Panc1 (cell line): ENCODE measurements around the gene EIF4E1B. TPM values are rescaled to one million over a fixed set of nuclear protein-coding genes. Genes with fewer than 3 reads are reported as not detected.

Source experiments
- ATAC-seq: fragments of 200-7000 bp; cut with Tn5 transposase; 2 replicates; pipeline ENCODE4 v1.9.1; 2020; ENCODE audit warnings: mild to moderate bottlenecking, moderate library complexity
- BruUV-seq: library from RNA; stranded (reverse); fragments of 400-500 nt; replicated peaks from 2 replicates; lab custom pipeline; 2021; lab: Mats Ljungman, UMichigan
- CTCF ChIA-PET: fragments of 300-600 bp; sonication (Branson Sonifier 250); formaldehyde crosslinking; loops from one replicate; lab custom pipeline; 2022; ENCODE audit warnings: antibody characterized with exemption; lab: Charles Lee
- POLR2A ChIA-PET: fragments of 300-600 bp; sonication (Branson Sonifier 250); formaldehyde crosslinking; loops from one replicate; lab custom pipeline; 2022; ENCODE audit warnings: antibody characterized with exemption; lab: Charles Lee
- DNase-seq: peaks from one replicate; pipeline ENCODE4 v3.0.0-alpha.2; 2010; ENCODE audit warnings: low read depth, low spot score
- H3K27ac ChIP-seq: 2 replicates; pipeline ENCODE4 v1.5.1; 2011; ENCODE audit warnings: mild to moderate bottlenecking, low read length, inconsistent platforms
- H3K27me3 ChIP-seq: fragments of 200-500 bp; sonication (Bioruptor generic); 2 replicates; pipeline ENCODE4 v1.6.0; 2014; ENCODE audit warnings: low read length, inconsistent platforms; ENCODE audit not compliant: control insufficient read depth, insufficient read depth
- H3K36me3 ChIP-seq: fragments of 200-500 bp; sonication (Bioruptor generic); 2 replicates; pipeline ENCODE4 v1.5.1; 2014; ENCODE audit warnings: inconsistent platforms, mild to moderate bottlenecking, low read length, moderate library complexity; ENCODE audit not compliant: control insufficient read depth, insufficient read depth
- H3K4me1 ChIP-seq: 2 replicates; pipeline ENCODE4 v1.5.1; 2011; ENCODE audit warnings: inconsistent platforms, mild to moderate bottlenecking, low read length, moderate library complexity; ENCODE audit not compliant: control insufficient read depth, insufficient read depth
- H3K4me3 ChIP-seq, 2 experiments: 2 replicates each; pipeline ENCODE4 v1.5.1; 2011 to 2012; ENCODE audit warnings: low read depth in 2 of 2, low read length in 2 of 2, mild to moderate bottlenecking in 2 of 2, inconsistent platforms in 1 of 2, moderate library complexity in 1 of 2
- H3K9me3 ChIP-seq: fragments of 200-500 bp; sonication (Bioruptor generic); 2 replicates; pipeline ENCODE4 v1.5.1; 2014; ENCODE audit warnings: low read depth, mild to moderate bottlenecking, inconsistent platforms, low read length, moderate library complexity; ENCODE audit not compliant: control insufficient read depth, insufficient read depth
- POLR2AphosphoS5 ChIP-seq: IDR thresholded peaks from 2 replicates; pipeline ENCODE4 v1.6.1; 2012; ENCODE audit warnings: mild to moderate bottlenecking, low read depth, low read length, moderate library complexity
- REST ChIP-seq, 2 experiments: IDR thresholded peaks; 2 replicates each; pipeline ENCODE4 v1.6.1; 2011 to 2012; ENCODE audit warnings: low read depth in 2 of 2, control low read depth in 1 of 2, low read length in 1 of 2, mild to moderate bottlenecking in 1 of 2, moderate library complexity in 1 of 2; ENCODE audit not compliant: insufficient read depth in 1 of 2
- SIN3A ChIP-seq: IDR thresholded peaks from 2 replicates; pipeline ENCODE4 v1.6.1; 2012; ENCODE audit warnings: low read depth, mild to moderate bottlenecking, low read length, moderate library complexity, borderline replicate concordance; ENCODE audit not compliant: insufficient read depth
- TCF7L2 ChIP-seq: IDR thresholded peaks from 2 replicates; pipeline ENCODE4 v1.6.1; 2011; ENCODE audit warnings: mild to moderate bottlenecking, low read depth, low read length, inconsistent platforms
- in situ Hi-C: cut with HindIII; loops from 2 replicates; pipeline ENCODE4 v1.10.0; 2016; ENCODE audit warnings: low sequenced_read_pairs, low pct_unique_long_range_greater_than_20kb
- intact Hi-C: fragments of 100-400 bp; cut with micrococcal nuclease; formaldehyde crosslinking; loops from one replicate; pipeline ENCODE4 v1.10.0; 2022; ENCODE audit not compliant: unreplicated experiment
- total RNA-seq: library from RNA; stranded (reverse); gene quantifications from one replicate; pipeline ENCODE4 v1.2.1, GENCODE V29; 2021; ENCODE audit not compliant: unreplicated experiment
- TF ChIP-seq, protein P1 (sequence below): fragments of 450-650 bp; IDR thresholded peaks from 2 replicates; pipeline ENCODE4 v1.5.1; 2017; ENCODE audit warnings: mild to moderate bottlenecking

The EIF4E1B gene
- total RNA-seq, 1 experiment from 2014 or later, result not detected

DNA sequence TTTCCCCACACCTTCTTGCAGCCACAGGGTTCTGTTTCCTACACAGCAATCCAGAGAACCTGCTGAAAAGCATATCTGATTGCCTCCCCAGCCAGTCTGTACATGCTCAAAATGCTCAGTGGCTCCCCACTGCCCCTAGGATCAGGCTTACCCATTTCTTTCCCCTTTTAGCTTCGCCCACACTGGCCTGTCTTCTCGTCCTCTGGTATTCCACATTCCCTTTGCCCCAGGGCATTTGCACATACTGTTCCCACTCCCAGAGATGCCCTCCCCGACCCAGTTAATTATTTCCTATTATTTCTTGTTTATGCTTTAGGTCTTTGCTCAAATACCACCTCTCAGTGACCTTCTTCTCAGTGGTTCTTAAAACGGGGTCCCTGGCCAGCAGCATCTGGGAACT, 10.1 kb downstream of the EIF4E1B start:
- DNase-seq (no peak), ATAC-seq (no peak)
- Histone ChIP-seq H3K36me3 (no peaks in the 10 kb centered on the region), H3K27ac (no peak overlapping the region), H3K4me1 (no peaks in the 10 kb centered on the region), H3K9me3 (no peaks in the 10 kb centered on the region), H3K4me3 (no peak overlapping the region), H3K27me3 (no peaks in the 10 kb centered on the region)
- CTCF ChIA-PET, result no interaction called here
- in situ Hi-C loops, result no loop called here
- intact Hi-C loops, result no loop called here
- POLR2A ChIA-PET, result no interaction called here
- TF ChIP-seq, protein P1, sequence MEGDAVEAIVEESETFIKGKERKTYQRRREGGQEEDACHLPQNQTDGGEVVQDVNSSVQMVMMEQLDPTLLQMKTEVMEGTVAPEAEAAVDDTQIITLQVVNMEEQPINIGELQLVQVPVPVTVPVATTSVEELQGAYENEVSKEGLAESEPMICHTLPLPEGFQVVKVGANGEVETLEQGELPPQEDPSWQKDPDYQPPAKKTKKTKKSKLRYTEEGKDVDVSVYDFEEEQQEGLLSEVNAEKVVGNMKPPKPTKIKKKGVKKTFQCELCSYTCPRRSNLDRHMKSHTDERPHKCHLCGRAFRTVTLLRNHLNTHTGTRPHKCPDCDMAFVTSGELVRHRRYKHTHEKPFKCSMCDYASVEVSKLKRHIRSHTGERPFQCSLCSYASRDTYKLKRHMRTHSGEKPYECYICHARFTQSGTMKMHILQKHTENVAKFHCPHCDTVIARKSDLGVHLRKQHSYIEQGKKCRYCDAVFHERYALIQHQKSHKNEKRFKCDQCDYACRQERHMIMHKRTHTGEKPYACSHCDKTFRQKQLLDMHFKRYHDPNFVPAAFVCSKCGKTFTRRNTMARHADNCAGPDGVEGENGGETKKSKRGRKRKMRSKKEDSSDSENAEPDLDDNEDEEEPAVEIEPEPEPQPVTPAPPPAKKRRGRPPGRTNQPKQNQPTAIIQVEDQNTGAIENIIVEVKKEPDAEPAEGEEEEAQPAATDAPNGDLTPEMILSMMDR, result no peak
- TF ChIP-seq SIN3A (no peak), POLR2AphosphoS5 (no peak), REST (IDR thresholded peaks at IDR 0.05; ENCODE audit: insufficient read depth in 1 of 2, low read depth in 2 of 2, low read length in 1 of 2) (no peak), TCF7L2 (no peak)
- BruUV-seq, result no TSS peak

DNA sequence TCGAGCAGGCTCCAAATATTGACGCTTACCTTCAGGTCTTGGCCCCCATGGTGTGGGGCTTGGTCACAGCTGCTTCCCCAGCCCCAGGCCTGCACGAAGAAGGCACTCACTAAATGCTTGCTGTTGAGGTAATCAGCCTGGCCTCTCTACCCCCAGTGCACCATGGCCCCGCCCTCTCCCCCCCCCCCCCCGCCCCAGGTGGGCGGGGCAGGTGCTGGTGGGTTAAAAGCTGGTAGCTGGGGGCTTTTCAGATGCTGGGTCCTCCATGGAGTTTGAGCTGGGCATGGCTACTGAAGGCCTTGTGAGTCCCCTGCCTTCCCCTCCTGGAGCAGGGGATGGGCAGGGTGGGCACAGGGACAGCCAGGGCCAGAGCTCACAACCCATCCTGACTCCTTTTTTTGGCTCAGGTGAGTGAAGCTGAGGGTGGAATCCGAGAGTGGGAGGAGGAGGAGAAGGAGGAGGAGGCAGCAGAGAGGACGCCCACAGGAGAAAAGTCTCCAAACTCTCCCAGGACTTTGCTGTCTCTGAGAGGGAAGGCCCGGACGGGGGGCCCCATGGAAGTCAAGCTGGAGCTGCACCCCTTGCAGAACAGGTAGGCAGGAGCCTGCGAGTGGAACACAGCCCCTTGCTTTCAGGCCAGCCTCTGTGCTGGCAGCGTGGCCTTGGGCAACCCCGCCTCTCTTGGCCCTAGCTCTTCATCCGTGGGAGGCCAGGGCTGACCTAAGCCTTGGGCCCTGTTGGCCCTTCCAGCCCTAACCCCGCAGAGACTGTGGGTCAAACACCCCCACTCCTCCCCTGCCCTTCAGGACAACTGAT, 12.4 kb downstream of the EIF4E1B start:
- H3K36me3 ChIP-seq, result peaks cover 3% of the 10 kb centered on the region; the same call in 1 of the 2 replicates
- ATAC-seq, result no peak
- no TSS peak for BruUV-seq
- POLR2A ChIA-PET, result no interaction called here
- peaks cover 8% of the 10 kb centered on the region for H3K4me1 ChIP-seq
- H3K27me3 ChIP-seq, result no peaks in the 10 kb centered on the region
- H3K4me3 ChIP-seq, result no peak overlapping the region
- no peak for DNase-seq
- intact Hi-C loops, result no loop called here
- no peaks in the 10 kb centered on the region for H3K9me3 ChIP-seq
- CTCF ChIA-PET, result no interaction called here
- no peak for TF ChIP-seq REST (IDR thresholded peaks at IDR 0.05; ENCODE audit: insufficient read depth in 1 of 2, low read depth in 2 of 2, low read length in 1 of 2)
- no peak for TF ChIP-seq POLR2AphosphoS5
- no peak for TF ChIP-seq TCF7L2
- no peak for TF ChIP-seq SIN3A
- TF ChIP-seq, protein P1, result no peak
- no peak overlapping the region for H3K27ac ChIP-seq
- in situ Hi-C loops, result no loop called here
